Smooth muscle cell (in vitro differentiated cells): ENCODE results near the gene DERL2. TPM values are rescaled to one million over a fixed set of nuclear protein-coding genes. Genes with fewer than 3 reads are reported as not detected.

ENCODE experiments used
- DNase-seq: peaks from one replicate; lab custom pipeline; 2025; ENCODE audit not compliant: unreplicated experiment; lab: John Stamatoyannopoulos, UW
- H2AFZ ChIP-seq: fragments of 200-600 bp; sonication (generic); 2 replicates; pipeline ENCODE4 v1.6.0; 2016; ENCODE audit warnings: antibody characterized with exemption, low read depth, mild to moderate bottlenecking
- H3F3A ChIP-seq: fragments of 200-600 bp; sonication (generic); 2 replicates; pipeline ENCODE4 v1.6.0; 2017; ENCODE audit warnings: antibody characterized with exemption, low read depth
- H3K27ac ChIP-seq: fragments of 200-600 bp; sonication (generic); 2 replicates; pipeline ENCODE4 v1.5.1; 2016; ENCODE audit warnings: low read depth, mild to moderate bottlenecking
- H3K27me3 ChIP-seq: fragments of 200-600 bp; sonication (generic); 2 replicates; pipeline ENCODE4 v1.6.1; 2016; ENCODE audit warnings: low read depth, mild to moderate bottlenecking
- H3K36me3 ChIP-seq: fragments of 200-600 bp; sonication (generic); 2 replicates; pipeline ENCODE4 v1.5.1; 2016; ENCODE audit warnings: low read depth
- H3K4me1 ChIP-seq: fragments of 200-600 bp; sonication (generic); 2 replicates; pipeline ENCODE4 v1.5.1; 2016; ENCODE audit warnings: low read depth
- H3K4me2 ChIP-seq: fragments of 200-600 bp; sonication (generic); 2 replicates; pipeline ENCODE4 v1.6.0; 2016; ENCODE audit warnings: mild to moderate bottlenecking
- H3K4me3 ChIP-seq: fragments of 200-600 bp; sonication (generic); 2 replicates; pipeline ENCODE4 v1.5.1; 2016; ENCODE audit warnings: mild to moderate bottlenecking
- H3K79me2 ChIP-seq: fragments of 200-600 bp; sonication (generic); 2 replicates; pipeline ENCODE4 v1.6.0; 2016; ENCODE audit warnings: low read depth, mild to moderate bottlenecking
- H3K9ac ChIP-seq: fragments of 200-600 bp; sonication (generic); 2 replicates; pipeline ENCODE4 v1.6.0; 2016; ENCODE audit warnings: low read depth
- H3K9me3 ChIP-seq: fragments of 200-600 bp; sonication (generic); replicated peaks from 2 replicates; pipeline ENCODE4 v1.5.1; 2016; ENCODE audit warnings: low read depth
- H4K20me1 ChIP-seq: fragments of 200-600 bp; sonication (generic); 2 replicates; pipeline ENCODE4 v1.6.0; 2016; ENCODE audit warnings: low read depth
- WGBS: methylation state at CpG from one replicate; pipeline ENCODE4 v1.1.7; 2016; ENCODE audit warnings: low lambda C conversion rate; 5-methylcytosine and 5-hydroxymethylcytosine counted together
- polyA plus RNA-seq: library from polyadenylated mRNA; unstranded; fragments of >200 nt; fragmentation: Nextera tagmentation; extraction: Ambion mirVana; gene quantifications from 2 replicates; pipeline ENCODE4 v1.2.1, GENCODE V29; 2016
- total RNA-seq: library from RNA; depleted of rRNA; stranded (reverse); fragments of >200 nt; gene quantifications from 2 replicates; pipeline ENCODE4 v1.2.3, GENCODE V29; 2014
- TF ChIP-seq, protein P1 (sequence below): fragments of 200-600 bp; sonication (generic); IDR thresholded peaks from 2 replicates; pipeline ENCODE4 v1.5.1; 2017; ENCODE audit warnings: borderline replicate concordance, mild to moderate bottlenecking, antibody characterized with exemption; ENCODE audit not compliant: insufficient read depth, poor library complexity, severe bottlenecking

Gene DERL2
- total and polyA plus RNA-seq, 2 experiments from 2014 or later = 81.3 to 152 TPM

DNA sequence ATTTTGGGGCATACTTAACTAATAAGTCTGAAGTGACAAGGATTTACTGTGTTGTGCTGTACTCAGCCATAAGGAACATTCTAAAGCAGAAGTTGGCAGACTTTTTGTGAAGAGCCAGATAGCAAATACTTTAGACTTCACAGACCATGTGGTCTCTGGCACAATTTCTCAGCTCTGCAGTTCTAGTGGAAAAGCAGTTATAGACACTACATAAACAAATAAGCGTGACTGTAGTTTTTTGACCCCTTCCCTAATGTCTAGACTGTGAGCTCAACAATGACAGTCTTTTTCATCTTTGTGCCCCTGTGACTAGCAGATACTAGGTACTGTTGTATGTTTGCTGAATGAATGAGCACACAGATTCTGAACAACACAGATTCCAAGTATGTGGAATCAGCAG, 61.1 kb downstream of the DERL2 start:
- Histone ChIP-seq H2AFZ (no peak overlapping the region), H3K4me2 (no peak overlapping the region), H3K9ac (no peak overlapping the region), H3K27me3 (no peaks in the 10 kb centered on the region), H3F3A (no peaks in the 10 kb centered on the region), H3K36me3 (peaks cover 7% of the 10 kb centered on the region), H3K4me3 (no peak overlapping the region), H3K9me3 (no peaks in the 10 kb centered on the region), H3K79me2 (peaks cover 20% of the 10 kb centered on the region), H3K4me1 (peaks cover 6% of the 10 kb centered on the region), H3K27ac (peak overlapping the region; percentile 7), H4K20me1 (no peaks in the 10 kb centered on the region)
- TF ChIP-seq, protein P1, sequence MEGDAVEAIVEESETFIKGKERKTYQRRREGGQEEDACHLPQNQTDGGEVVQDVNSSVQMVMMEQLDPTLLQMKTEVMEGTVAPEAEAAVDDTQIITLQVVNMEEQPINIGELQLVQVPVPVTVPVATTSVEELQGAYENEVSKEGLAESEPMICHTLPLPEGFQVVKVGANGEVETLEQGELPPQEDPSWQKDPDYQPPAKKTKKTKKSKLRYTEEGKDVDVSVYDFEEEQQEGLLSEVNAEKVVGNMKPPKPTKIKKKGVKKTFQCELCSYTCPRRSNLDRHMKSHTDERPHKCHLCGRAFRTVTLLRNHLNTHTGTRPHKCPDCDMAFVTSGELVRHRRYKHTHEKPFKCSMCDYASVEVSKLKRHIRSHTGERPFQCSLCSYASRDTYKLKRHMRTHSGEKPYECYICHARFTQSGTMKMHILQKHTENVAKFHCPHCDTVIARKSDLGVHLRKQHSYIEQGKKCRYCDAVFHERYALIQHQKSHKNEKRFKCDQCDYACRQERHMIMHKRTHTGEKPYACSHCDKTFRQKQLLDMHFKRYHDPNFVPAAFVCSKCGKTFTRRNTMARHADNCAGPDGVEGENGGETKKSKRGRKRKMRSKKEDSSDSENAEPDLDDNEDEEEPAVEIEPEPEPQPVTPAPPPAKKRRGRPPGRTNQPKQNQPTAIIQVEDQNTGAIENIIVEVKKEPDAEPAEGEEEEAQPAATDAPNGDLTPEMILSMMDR = no peak
- 80% methylated on average over 1 of the region's 1 CpG for whole genome bisulfite sequencing
- DNase-seq = no peak

DNA sequence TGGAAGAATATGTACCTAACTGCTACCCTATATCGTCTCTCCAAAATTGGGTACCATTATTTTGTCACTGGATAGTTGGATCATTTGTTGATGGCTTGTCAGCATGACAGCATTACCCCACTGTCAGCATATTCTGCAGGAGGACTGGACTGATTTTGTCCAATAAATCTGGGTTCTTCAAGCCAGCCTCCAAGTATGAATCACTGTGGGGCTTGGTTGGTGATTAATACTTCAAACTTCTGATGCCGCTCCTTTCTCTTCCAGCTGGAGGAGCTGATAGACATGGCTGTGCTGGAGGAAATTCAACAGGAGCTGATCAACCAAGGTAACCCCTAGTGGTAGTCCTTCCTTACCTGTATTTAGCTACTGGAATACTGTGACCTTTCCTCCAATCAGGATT, 63.5 kb downstream of the DERL2 start:
- Histone ChIP-seq H4K20me1 (no peaks in the 10 kb centered on the region), H3K27ac (peak overlapping the region; percentile 46), H2AFZ (no peak overlapping the region), H3K36me3 (peaks cover 3% of the 10 kb centered on the region), H3F3A (no peaks in the 10 kb centered on the region), H3K27me3 (no peaks in the 10 kb centered on the region), H3K9me3 (no peaks in the 10 kb centered on the region), H3K4me3 (no peak overlapping the region), H3K4me2 (no peak overlapping the region), H3K9ac (peak overlapping the region; percentile 7), H3K4me1 (peaks cover 14% of the 10 kb centered on the region), H3K79me2 (peaks cover 36% of the 10 kb centered on the region)
- no peak for DNase-seq
- WGBS = 64% methylated on average over 2 of the region's 2 CpGs
- TF ChIP-seq, protein P1 = no peak

Other genes with a start within 250 kb of the DERL2 start
- gene RABEP1, start 203.9 kb downstream of the DERL2 start, total RNA-seq = 25.3 and 30.2 TPM in 2 replicates
- 26.5 and 41.4 TPM in 2 replicates for gene RABEP1, start 203.9 kb downstream of the DERL2 start, polyA plus RNA-seq
- 44.2 and 47.4 TPM in 2 replicates for gene NUP88, start 66.5 kb downstream of the DERL2 start, total RNA-seq
- gene NUP88, start 66.5 kb downstream of the DERL2 start, polyA plus RNA-seq = 31.2 and 42.4 TPM in 2 replicates
- 42.8 and 56.0 TPM in 2 replicates for gene RPAIN, start 66.0 kb downstream of the DERL2 start, total RNA-seq
- 28.8 and 39.1 TPM in 2 replicates for gene RPAIN, start 66.0 kb downstream of the DERL2 start, polyA plus RNA-seq
- gene C1QBP, start 47.0 kb downstream of the DERL2 start, total RNA-seq = 110 and 121 TPM in 2 replicates
- gene C1QBP, start 47.0 kb downstream of the DERL2 start, polyA plus RNA-seq = 120 and 122 TPM in 2 replicates
- gene DHX33, start 17.2 kb downstream of the DERL2 start, total RNA-seq = 6.0 and 6.2 TPM in 2 replicates
- 1.6 and 2.0 TPM in 2 replicates for gene DHX33, start 17.2 kb downstream of the DERL2 start, polyA plus RNA-seq
- gene MIS12, start 388 bp upstream of the DERL2 start, total RNA-seq = 22.5 and 23.3 TPM in 2 replicates
- gene MIS12, start 388 bp upstream of the DERL2 start, polyA plus RNA-seq = 14.8 and 21.6 TPM in 2 replicates
- gene NLRP1, start 98.3 kb upstream of the DERL2 start, total RNA-seq = 47.2 and 49.3 TPM in 2 replicates
- gene NLRP1, start 98.3 kb upstream of the DERL2 start, polyA plus RNA-seq = 64.2 and 75.7 TPM in 2 replicates